Thymus (tissue), 11 donors: Measurements from ENCODE around the gene TLE3. TPM values are rescaled to one million over a fixed set of nuclear protein-coding genes. Genes with fewer than 3 reads are reported as not detected.

Source experiments
- DNase-seq, 9 donors: peaks; one replicate each; pipeline ENCODE4 v3.0.0-alpha.2; 2013; ENCODE audit warnings: low spot score in 9 of 9, low read depth in 6 of 9, missing footprints in 1 of 9
- H3K27ac ChIP-seq, 2 donors: one replicate each; pipeline ENCODE4 v1.5.1; 2013; ENCODE audit warnings: control low read depth in 1 of 2, low read depth in 1 of 2, low read length in 1 of 2, mild to moderate bottlenecking in 1 of 2, moderate library complexity in 1 of 2
- H3K27me3 ChIP-seq, 2 donors: one replicate each; pipeline ENCODE4 v1.5.1; 2013; ENCODE audit warnings: low read length in 1 of 2; ENCODE audit not compliant: control insufficient read depth in 2 of 2, insufficient read depth in 1 of 2
- H3K36me3 ChIP-seq, 2 donors: one replicate each; pipeline ENCODE4 v1.5.1; 2013; ENCODE audit warnings: low read length in 1 of 2, mild to moderate bottlenecking in 1 of 2, moderate library complexity in 1 of 2; ENCODE audit not compliant: control insufficient read depth in 2 of 2, insufficient read depth in 2 of 2
- H3K4me1 ChIP-seq, 2 donors: one replicate each; pipeline ENCODE4 v1.5.1; 2013; ENCODE audit warnings: low read length in 2 of 2; ENCODE audit not compliant: control insufficient read depth in 2 of 2, insufficient read depth in 2 of 2
- H3K4me3 ChIP-seq, 2 donors: one replicate each; pipeline ENCODE4 v1.5.1; 2013; ENCODE audit warnings: low read length in 2 of 2, control low read depth in 1 of 2, mild to moderate bottlenecking in 1 of 2
- H3K9me3 ChIP-seq, 2 donors: one replicate each; pipeline ENCODE4 v1.5.1; 2013; ENCODE audit warnings: low read length in 1 of 2, mild to moderate bottlenecking in 1 of 2; ENCODE audit not compliant: control insufficient read depth in 2 of 2, insufficient read depth in 1 of 2
- WGBS: extraction: QIAGEN DNeasy Blood & Tissue Kit; methylation state at CpG from one replicate; pipeline ENCODE4 v1.1.7; 2013; 5-methylcytosine and 5-hydroxymethylcytosine counted together
- polyA plus RNA-seq: library from polyadenylated mRNA; stranded (reverse); fragments of 200-250 nt; gene quantifications from one replicate; pipeline ENCODE4 v1.2.3, GENCODE V29; 2013
- total RNA-seq: library from RNA; stranded (reverse); fragments of 120-200 nt; gene quantifications from one replicate; pipeline ENCODE4 v1.2.4, GENCODE V29; 2013
- donor health status: healthy.

TLE3 gene
- total and polyA plus RNA-seq, 2 donors: 23.4 to 32.7 TPM

GRCh38 chr15:70091726-70092463 is 5.8 kb downstream of the TLE3 start:
- Histone ChIP-seq H3K27ac (no peak overlapping the region), H3K4me1 (peaks cover 31 to 50% of the 10 kb centered on the region in 2 donors), H3K9me3 (peaks cover 0 to 3% of the 10 kb centered on the region in 2 donors), H3K4me3 (no peak overlapping the region), H3K27me3 (peaks cover 0 to 11% of the 10 kb centered on the region in 2 donors), H3K36me3 (peaks cover 48 to 64% of the 10 kb centered on the region in 2 donors)
- WGBS: 84% methylated on average over 12 of the region's 12 CpGs
- no peak for DNase-seq

GRCh38 chr15:70090436-70091296 is 7.1 kb downstream of the TLE3 start:
- Histone ChIP-seq H3K9me3 (no peaks in the 10 kb centered on the region), H3K4me3 (no peak overlapping the region), H3K27me3 (peaks cover 0 to 2% of the 10 kb centered on the region in 2 donors), H3K4me1 (peaks cover 31 to 53% of the 10 kb centered on the region in 2 donors), H3K27ac (no peak overlapping the region), H3K36me3 (peaks cover 51 to 76% of the 10 kb centered on the region in 2 donors)
- WGBS: 93% methylated on average over 8 of the region's 8 CpGs
- no peak for DNase-seq

GRCh38 chr15:70089692-70089971 is 8.1 kb downstream of the TLE3 start:
- DNase-seq: no peak
- H3K4me3 ChIP-seq: no peak overlapping the region
- peaks cover 61 to 86% of the 10 kb centered on the region in 2 donors for H3K36me3 ChIP-seq
- 91% methylated on average over 6 of the region's 6 CpGs for WGBS
- H3K27me3 ChIP-seq: no peaks in the 10 kb centered on the region
- peaks cover 25 to 46% of the 10 kb centered on the region in 2 donors for H3K4me1 ChIP-seq
- H3K27ac ChIP-seq: no peak overlapping the region
- H3K9me3 ChIP-seq: no peaks in the 10 kb centered on the region

GRCh38 chr15:70088887-70089691 is 8.6 kb downstream of the TLE3 start:
- WGBS: 91% methylated on average over 23 of the region's 23 CpGs
- no peak overlapping the region for H3K27ac ChIP-seq
- H3K4me3 ChIP-seq: no peak overlapping the region
- H3K27me3 ChIP-seq: no peaks in the 10 kb centered on the region
- DNase-seq: no peak
- peaks cover 65 to 90% of the 10 kb centered on the region in 2 donors for H3K36me3 ChIP-seq
- no peaks in the 10 kb centered on the region for H3K9me3 ChIP-seq
- peaks cover 23 to 42% of the 10 kb centered on the region in 2 donors for H3K4me1 ChIP-seq

- H3K27ac ChIP-seq: no peak overlapping the region
- 90% methylated on average over 3 of the region's 3 CpGs for WGBS
- peaks cover 65 to 89% of the 10 kb centered on the region in 2 donors for H3K36me3 ChIP-seq
- H3K9me3 ChIP-seq: no peaks in the 10 kb centered on the region
- no peak overlapping the region for H3K4me3 ChIP-seq
- H3K27me3 ChIP-seq: no peaks in the 10 kb centered on the region
- DNase-seq: no peak
- H3K4me1 ChIP-seq: peaks cover 17 to 36% of the 10 kb centered on the region in 2 donors
Observed at GRCh38 chr15:70088455-70088854, 9.3 kb downstream of the TLE3 start.

GRCh38 chr15:70087708-70088352 is 9.9 kb downstream of the TLE3 start:
- no peak for DNase-seq
- Histone ChIP-seq H3K27me3 (no peaks in the 10 kb centered on the region), H3K27ac (no peak overlapping the region), H3K4me1 (peaks cover 11 to 29% of the 10 kb centered on the region in 2 donors), H3K4me3 (no peak overlapping the region), H3K9me3 (no peaks in the 10 kb centered on the region), H3K36me3 (peaks cover 63 to 89% of the 10 kb centered on the region in 2 donors)
- WGBS: 92% methylated on average over 12 of the region's 12 CpGs

- H3K27me3 ChIP-seq: no peaks in the 10 kb centered on the region
- H3K4me1 ChIP-seq: peaks cover 6 to 17% of the 10 kb centered on the region in 2 donors
- no peak overlapping the region for H3K27ac ChIP-seq
- no peak overlapping the region for H3K4me3 ChIP-seq
- no peak for DNase-seq
- H3K36me3 ChIP-seq: peaks cover 64 to 88% of the 10 kb centered on the region in 2 donors
- 52% methylated on average over 5 of the region's 5 CpGs for WGBS
- no peaks in the 10 kb centered on the region for H3K9me3 ChIP-seq
Observed at GRCh38 chr15:70086636-70087035, 11.1 kb downstream of the TLE3 start.

- H3K36me3 ChIP-seq: peaks cover 58 to 90% of the 10 kb centered on the region in 2 donors
- peaks cover 2 to 7% of the 10 kb centered on the region in 2 donors for H3K4me1 ChIP-seq
- H3K27me3 ChIP-seq: no peaks in the 10 kb centered on the region
- no peak for DNase-seq
- H3K9me3 ChIP-seq: no peaks in the 10 kb centered on the region
- no peak overlapping the region for H3K27ac ChIP-seq
- no peak overlapping the region for H3K4me3 ChIP-seq
- WGBS: 98% methylated on average over 6 of the region's 6 CpGs
Observed at GRCh38 chr15:70084461-70084860, 13.3 kb downstream of the TLE3 start.
